Activated naive CD4-positive, alpha-beta T cell (primary cell): Measurements from ENCODE around the gene SLC7A11.

Experiments
- DNase-seq, 4 experiments: peaks; one replicate each; lab custom pipeline; 2025; lab: John Stamatoyannopoulos, UW

Gene SLC7A11

DNA sequence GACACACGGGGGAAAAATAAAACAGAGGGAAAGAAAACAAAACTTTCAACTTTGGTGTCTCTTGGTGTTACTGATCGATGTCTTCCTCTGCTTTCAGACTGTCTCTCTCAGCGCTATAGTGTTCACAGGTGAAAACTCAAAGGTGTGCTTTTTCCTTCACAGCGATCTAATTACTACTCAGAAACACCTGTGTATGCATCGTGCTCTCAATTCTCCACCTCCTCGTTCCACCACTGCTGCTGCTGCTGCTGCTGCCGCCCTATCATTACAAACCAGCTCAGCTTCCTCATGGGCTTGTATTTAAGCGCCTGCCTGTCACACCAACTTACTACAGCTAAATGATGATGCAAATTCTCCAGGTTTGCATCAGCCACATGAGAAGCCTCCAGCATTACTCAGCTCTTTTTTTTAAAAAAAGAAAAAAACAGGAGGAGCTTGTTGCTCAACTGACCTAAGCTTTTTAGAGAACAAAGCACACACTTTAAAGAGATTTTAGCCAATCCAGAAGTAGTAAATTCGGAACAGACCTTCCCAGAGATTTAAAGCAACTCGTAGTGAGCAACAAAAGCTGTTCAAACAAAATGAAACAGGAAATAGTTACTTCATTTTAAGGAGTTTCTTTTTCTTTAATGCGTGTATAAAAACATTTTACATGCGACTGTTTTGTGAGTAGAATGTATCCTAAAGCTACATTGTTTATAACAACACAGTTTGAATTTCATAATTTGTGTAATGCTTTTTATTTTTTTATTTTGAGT is at the start of gene SLC7A11:
TSS of gene SLC7A11 (minus strand) at position 274 of the 758 bp plus-strand sequence. CDS start 280 bp downstream, outside the sequence.
- DNase-seq, result no peak

DNA sequence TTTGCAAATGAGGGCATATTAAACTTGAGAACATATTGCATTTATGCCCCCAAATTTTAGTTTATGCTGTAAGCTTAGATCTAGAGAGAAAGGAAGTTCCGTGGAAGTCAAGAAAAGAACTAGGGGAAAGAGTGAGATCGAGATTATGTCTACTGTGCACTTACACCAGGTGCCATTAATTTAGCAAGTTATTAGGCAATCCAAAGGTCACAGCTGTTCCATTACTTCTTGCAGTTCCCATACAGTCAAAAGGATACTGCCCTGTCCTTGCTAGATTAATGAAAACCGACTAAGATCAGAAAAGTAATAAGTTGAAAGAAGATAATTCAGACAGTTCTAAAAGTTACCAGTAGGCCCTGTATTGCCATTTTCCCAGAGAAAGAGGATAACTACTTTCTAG is 49.3 kb upstream of the SLC7A11 start:
- DNase-seq, result no peak

DNA sequence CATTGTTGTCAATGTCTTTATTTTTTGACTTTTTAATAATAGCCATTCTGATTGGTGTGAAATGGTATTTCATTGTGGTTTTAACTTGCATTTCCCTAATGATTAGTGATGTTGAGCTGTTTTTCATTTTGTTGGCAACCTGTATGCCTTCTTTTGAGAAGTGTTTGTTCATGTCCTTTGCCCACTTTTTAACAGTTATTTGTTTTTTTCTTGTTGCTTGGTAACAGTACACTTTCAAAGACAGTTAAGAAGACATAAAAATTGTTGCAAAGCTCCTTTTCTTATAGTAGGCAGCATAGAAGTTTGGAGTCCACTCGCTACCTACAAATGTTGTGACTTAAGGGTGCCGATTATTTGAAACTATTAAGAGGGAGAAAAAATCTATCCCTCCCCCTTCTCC is 48.7 kb upstream of the SLC7A11 start:
- DNase-seq, result no peak

DNA sequence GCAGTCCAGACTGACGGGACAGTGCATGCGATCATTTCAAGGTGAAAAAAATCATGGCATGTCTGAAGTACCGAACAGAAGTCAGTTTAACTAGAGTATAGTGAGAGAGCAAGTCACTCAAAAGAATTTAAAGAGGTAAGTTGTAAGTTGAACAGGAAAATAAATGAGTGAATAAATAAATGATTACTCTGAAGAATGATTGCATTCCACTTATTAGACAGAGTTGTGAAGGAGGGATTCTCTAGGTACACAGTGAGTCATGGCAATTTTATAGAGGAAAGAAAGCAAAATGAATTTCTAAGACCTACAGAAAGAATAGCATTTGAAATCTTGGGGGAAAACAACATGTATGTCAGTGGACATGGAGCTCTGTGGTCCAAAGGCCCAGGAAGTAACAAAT is 37.1 kb upstream of the SLC7A11 start:
- no peak for DNase-seq

DNA sequence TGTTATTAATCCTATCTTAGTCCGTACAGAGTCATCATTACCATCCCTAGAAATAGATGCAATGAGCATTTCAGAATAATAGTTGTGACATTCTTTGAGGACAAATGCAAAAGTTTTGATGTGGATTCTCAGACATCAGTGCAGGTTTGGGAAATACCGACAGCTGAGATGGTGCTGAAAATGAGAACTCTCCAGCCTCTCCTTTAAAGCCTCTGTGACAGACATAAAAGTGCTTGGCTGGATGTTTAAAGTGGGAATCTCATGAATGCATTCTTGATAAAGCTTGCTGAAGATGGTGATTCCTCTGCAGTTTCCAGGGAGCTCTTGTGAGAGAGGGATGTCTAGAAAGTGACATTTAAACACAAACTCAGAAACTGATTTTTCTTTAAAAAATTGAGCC is 35.0 kb upstream of the SLC7A11 start:
- no peak for DNase-seq

DNA sequence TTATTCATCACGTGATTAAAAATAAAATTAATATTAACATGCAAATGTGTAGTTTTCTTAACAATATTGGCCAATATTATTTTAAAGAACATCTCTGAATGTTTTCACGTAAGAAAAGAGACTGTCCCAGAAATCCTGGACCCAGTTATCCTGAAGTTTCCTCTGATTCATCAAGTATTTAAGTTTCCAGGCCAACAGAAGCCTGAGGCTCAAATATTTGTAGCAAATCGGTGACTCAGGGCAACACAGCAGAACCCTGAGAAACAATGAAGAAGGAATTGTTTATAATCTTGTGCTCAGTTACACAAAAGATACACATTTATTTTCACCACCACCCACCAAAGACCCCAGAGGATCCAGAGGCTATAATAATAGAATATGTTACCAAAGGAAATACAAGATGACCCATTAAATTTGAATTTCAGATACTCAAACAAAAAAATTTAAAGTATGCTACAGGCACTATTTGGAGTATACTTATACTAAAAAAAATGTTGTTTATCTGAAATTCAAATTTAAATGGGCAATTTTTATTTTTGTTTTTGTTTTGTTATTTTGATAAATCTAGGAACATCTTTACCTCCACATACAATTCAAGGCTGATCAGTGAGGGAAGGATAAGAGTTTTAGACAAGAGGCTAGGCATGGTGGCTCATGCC is 33.9 kb upstream of the SLC7A11 start:
- DNase-seq, result no peak

DNA sequence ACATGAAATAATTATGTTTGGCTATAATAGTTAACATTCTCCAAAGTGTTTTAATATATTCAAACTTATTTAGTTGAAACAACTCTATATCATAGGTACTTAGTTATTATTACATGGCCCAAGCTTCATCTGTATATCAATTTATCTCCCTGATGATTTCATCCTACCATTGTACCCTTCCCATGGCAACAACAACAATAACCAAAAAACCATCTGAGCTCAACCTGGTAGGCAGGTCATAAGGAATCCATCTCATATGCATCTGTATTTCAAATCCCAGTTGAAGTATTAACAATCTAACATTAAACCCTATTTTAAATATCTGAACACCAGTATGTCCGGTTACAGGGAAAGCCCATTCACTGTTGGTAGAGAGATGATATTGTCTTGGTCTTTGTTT is 33.1 kb upstream of the SLC7A11 start:
- no peak for DNase-seq

DNA sequence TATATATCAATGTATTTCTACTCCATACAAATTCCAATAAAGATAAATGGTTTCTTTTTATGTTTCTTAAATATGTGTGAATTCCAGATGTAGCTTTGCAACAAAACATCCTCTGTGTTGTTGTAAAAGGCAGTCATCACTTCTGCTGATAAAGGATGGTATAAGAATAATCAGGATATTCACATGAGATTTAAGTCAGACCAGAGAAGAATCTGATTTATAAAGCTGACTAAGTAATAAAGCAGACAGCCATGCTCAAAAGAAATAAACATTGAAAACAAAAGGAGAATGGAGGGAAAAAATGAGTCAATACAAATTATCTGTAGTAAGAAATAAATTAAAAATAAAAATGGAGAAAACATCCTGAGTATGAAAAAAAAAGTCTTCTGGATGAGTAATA is 27.0 kb upstream of the SLC7A11 start:
- no peak for DNase-seq

DNA sequence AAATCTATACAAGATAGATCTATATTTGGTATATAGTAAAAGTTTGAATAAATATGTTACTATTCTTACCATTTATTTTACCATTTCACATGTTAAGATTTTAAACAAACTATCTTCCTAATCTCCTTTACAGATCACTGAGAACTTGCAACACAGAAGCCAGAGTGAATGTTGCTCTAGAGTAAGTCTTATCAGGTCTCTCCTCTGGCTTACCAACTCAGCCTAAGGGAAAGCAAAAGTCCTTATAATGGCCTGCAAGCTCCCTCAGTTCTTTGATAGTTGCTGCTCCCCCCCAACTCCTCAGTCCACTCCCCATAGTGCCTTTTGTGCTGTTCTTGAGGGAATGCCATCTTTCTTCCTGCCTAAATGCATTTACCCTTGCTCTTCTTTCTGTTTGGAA is 25.7 kb upstream of the SLC7A11 start:
- no peak for DNase-seq

DNA sequence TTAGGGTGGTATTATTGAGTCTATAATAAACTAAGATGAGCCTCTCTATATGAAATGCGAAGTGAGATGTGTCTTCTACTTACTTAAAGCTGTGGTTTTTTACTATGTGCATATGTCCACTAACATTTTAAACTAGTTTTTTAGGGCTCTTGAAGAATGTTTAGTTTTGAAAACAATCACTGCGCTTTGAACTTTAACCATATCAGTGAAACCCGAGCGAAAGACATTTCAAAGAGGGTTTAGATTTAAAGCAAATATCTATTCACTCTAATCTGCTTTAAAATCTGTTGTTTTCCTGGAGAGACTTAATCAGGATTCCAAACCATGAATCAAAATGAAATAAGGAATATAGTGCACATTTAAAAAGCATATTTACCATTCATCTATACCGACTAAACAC is 24.8 kb upstream of the SLC7A11 start:
- DNase-seq, result no peak

DNA sequence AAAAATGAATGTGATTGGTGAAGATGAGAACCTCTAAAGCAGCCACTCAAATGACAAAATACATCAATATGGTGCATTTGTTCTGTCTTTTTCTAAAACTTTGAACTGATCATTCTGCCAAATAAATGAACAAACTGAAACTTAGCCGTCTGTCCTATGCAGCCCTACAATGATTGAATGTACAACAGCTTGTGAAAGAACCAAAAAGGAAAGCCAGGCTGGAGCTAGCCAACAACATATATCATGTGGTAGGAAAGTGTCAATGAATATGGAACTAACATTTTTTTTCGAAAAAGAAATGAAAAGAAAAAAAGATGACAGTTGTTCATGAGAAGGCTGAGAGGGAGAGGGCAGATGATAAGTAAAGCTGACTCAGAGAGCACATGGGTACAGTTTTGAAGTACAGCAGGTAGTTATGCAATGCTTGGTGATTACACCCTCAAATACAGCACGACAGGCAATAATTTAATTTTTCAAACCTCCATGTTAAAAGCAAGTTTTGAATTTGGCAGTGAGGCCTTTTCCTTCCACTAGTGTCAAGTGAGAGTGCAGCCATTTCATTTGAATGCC is 21.2 kb upstream of the SLC7A11 start:
- no peak for DNase-seq

DNA sequence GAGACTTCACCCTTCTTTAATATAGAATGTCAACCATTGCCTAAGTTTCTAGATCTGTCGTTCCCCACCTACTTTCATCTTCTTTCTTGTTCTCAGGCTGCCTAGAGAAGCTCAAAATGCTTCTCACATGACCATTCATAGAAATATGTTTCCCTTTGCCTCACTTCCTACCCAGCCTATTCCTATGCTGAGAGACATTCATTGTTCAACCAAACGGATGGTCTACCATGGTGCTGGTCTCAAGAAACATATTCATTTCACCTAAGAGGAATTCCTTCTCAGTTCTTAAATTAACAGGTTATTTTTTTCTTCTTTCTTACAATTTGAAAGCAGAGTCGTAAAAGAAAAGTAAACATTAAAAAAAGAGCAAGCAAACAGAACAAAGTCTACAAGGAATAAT is 20.3 kb upstream of the SLC7A11 start:
- no peak for DNase-seq

DNA sequence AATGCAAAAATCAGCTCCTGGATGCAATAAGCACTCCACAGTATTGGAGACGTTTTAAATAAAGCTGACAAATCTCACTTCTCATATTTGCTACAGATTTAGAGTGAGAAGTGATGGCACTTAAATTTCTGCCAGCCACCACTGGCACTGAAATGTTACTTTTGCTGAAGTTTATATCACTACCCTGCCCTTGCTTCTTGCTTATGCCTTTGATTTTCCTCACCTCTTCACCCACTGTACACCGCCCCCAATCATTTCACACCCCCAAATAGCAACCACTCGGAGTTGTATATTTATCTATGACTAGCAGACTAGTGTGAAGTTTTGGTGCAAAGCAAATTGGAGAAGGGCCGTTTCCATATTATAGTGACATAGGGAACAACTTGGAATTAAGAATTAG is 19.9 kb upstream of the SLC7A11 start:
- DNase-seq, result no peak

DNA sequence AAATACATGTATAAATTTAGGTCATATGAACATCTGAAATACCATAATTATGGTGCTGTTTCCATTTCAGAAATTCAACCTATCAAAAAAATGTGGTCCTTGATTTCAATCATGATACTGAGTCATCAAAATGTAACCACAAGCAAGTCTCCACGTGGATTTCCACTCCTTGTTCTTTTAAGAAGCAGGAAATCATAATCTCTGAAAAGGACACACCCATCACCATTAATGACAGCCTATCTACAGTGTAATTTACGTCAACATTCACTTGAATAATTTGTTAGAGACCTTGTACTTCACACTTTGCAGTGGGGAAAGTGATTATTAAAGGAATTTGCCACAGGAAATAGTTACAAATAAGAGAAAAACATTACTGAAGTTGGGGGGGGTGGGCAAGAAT is 17.7 kb upstream of the SLC7A11 start:
- DNase-seq, result no peak

DNA sequence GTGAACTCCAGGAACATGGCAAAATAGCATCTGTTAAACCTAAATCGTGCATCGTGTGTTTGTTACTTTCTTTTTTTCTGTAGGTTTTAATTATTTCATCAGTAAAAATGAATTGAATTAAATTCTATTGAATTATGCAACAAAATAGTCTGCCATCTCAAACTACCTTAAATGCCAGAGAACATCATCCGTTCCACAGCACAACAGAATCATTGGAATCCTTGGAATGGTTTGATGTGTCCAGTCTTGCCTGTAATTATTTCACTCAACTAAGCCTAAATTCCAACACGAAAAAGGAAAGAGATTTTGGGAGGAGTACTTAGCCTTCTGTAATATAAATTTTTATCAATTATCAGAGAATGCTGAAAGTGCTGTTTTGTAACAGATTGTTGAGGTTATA is 17.1 kb upstream of the SLC7A11 start:
- no peak for DNase-seq

DNA sequence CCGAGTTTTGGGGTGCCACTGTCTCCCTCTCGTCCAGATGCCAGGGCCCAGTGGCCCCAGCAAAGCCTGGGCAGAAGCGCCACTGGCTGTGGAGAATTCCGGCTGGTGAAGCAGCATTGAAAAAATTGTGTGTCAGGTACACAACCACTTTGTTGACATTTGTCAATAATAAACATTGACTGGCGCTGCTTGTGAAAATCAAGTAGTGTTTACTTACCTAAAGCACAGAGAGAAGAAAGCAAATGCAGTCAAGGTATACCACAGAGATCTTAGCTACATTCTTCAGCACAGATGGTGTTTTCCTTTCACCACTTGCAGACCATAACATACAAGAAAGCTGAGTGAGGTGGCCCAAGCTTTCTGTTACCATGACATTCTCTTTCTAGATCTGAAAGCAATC is 14.5 kb upstream of the SLC7A11 start:
- DNase-seq, result no peak

DNA sequence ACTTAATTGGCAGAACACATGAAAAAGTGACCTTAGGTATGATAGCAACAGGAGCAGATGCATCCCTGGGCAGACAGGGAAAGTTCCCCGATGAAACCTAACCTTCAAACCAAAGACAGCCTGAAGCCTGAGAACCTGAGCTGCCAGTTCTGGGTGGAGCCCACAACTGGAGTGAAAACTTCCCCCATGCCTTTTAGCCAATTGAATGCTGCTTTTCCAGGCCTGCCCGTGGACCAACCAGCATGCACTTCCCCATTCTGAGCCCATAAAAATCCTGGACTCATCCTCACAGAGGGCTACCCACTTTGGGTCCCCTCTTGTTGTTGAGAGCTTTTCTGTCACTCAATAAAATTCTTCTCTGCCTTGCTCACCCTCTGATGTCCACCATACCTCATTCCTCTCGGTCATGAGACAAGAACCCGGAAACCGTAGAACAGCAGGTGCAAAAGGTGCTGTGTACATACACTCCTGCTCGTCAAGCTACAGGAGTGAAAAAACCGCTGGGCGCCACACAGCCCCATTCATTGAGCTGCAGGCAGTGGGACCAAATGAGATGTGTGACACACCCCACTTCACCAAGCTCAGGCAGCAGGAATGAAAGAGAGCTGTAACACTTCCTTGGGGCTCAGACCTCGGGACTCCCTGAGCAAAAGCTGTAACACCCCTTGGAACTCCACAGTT is 13.9 kb upstream of the SLC7A11 start:
- DNase-seq, result no peak

DNA sequence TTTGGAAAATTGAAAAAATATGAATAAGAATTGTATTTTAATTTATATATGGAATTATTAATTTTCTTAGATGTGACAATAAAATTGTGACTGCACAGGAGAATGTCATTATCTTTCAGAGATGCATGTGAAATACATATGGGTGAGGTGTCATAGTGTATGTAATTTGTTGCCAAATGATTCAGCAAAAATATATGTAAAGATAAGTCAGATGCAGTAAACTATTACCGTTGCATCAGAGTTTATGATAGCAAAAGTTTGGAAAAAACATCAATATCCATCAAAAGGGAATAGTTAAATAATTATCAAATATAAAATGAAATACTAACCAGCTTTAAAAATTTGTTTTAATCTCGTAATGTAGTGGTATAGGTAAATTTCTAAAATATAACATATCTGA is 10.4 kb upstream of the SLC7A11 start:
- no peak for DNase-seq

DNA sequence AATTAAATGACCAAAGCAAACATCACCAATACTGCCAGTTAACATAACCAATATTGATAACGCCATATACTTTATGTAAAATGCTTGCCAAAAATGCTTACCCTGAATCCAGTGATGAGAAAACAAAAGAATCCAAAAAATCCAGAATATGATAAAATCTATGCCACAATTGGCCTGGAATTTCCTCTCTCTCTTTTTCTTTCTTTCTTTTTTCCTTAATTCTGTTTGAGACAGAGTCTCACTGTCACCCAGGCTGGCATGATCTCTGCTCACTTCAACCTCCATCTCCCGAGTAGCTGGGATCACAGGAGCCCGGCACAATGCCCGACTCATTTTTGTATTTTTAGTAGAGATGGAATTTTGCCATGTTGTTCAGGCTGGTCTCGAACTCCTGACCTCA is 9.8 kb upstream of the SLC7A11 start:
- DNase-seq, result no peak

DNA sequence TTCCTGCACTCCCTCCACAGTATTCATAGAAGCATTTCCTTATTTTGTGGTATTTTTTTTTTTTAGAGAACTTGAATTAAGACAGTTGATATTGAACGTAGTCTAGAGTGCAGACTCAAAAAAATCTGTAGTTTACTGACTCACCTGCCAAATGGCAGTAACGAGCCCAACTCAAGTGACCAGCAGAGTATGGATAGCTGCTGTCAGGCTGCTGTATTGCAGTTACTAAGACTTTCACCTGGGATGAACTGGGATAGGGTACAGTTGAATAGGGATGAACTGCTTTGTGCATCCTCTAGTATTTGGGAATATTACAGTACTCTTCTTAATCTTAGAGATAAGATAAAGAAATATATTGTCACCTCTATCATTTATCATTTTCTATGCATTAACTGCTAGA is 7.0 kb upstream of the SLC7A11 start:
- DNase-seq, result no peak

DNA sequence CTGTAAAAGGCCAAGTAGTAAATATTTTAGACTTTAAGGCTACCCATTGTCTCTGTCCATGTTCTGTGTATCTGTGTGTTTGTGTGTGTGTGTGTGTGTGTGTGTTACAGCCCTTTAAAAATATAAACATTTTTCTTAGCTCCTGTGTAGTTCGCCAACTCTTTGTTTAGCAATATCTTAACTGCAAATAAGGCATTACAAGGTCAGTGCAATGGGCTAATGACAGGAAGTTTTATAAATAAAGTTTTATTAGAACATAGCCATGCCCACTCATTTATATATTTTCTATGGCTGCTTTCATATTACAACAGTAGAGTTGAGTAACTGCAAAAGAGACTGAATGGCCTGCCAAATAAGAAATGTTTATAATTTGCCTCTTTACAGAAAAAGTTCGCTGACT is 5.9 kb upstream of the SLC7A11 start:
- no peak for DNase-seq

DNA sequence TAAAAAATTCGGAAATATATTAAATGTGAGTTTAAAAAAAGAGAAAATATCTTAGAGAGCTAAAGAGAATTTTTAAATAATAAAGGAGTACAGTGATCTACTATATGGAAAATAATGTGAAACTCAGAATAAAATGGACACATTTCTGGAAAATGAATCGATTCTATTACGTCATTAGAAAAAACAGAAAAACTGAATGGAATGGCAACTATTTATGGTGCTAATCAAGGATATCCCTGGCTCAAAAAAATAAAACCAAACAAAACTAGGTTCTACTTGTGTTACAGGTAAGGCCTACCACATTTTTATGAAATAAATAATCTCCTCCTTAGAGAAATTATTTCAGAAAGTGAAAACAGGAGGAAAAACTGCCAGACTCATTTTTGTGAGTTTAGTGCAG is 5.5 kb upstream of the SLC7A11 start:
- DNase-seq, result no peak

DNA sequence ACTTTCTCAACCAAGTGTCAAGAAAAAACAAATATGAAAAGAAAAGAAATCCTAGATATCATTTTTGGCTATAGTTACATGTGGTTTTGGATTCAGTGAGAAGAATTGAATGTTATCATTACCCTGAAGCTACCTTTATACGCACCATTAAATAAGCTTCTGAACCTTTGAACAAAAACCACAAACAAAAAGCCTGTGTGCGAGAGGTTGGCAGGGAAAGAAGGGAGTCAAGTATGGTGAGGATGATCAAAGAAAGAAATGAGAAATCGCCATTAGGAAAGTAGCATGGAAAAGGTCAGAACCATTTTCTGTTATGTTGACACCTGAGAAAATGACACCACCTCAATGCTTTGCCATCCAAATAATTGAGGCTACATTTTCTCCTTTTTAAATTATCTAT is 1.2 kb upstream of the SLC7A11 start:
- no peak for DNase-seq
